Kidney capillary endothelial cell (primary cell): ENCODE results near the gene COX7B.

Source experiments
- DNase-seq: peaks from one replicate; pipeline ENCODE4 v3.0.0-alpha.2; 2018; ENCODE audit warnings: low spot score

COX7B gene

DNA sequence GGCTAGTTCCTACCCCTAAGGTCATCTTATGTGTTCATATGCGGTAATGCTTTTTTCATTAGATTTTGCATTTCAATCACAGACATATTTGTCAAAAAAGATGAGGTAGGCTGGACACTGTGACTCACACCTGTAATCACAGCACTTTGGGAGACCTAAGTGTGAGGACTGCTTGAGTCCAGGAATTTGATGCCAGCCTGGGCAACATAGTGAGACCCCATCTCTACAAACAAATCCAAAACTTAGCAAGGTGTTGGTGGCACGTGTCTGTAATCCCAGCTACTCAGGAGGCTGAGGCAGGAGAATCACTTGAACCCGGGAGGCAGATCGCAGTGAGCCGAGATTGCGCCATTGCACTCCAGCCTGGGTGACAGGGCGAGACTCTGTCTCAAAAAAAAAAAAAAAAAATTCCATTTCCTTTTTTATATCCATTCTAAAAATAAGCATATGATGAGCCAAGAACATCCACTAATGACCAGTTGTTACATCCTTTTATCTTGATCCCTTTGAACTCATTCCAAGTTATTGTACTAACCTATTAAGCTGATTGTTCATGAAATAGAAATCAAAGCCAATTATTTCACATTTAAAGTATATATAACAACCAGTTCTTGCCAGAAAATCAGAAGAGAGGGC, 46.8 kb downstream of the COX7B start:
- DNase-seq = no peak

DNA sequence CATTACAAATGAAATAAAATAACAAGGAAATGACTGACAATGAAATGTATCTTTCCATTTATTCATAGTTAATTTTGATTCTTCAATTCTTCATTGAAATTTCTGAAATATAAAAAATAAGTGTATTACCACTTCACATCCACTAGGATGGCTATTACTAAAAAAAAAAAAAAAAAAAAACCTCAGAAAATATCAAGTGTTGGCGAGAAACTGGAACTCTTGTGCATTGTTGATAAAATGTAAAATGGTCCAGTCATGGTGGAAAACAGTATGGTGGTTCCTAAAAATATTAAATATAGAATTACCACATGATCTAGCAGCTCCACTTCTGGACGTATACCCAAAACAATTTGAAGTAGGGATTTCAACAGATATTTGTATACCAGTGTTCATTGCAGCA, 47.3 kb downstream of the COX7B start:
- no peak for DNase-seq

DNA sequence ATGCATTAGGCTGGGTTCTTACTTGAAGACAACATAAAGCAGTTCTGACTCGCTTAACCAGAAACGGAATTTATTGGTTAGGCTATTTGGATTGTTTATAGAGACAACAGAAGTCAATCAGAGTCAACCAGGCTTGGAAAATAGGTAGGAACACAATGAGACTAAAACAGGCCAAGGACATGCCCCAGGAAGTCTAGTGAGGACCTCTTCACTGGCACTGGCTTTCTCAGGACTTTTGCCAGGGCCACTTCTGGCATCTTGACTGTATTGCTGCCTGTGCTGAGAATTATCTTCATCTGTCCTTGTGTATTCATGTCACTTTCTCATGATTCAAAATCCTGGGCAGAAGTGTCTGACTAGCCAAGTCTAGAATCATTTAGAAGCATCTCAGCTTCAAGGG, 50.6 kb downstream of the COX7B start:
- DNase-seq = no peak

DNA sequence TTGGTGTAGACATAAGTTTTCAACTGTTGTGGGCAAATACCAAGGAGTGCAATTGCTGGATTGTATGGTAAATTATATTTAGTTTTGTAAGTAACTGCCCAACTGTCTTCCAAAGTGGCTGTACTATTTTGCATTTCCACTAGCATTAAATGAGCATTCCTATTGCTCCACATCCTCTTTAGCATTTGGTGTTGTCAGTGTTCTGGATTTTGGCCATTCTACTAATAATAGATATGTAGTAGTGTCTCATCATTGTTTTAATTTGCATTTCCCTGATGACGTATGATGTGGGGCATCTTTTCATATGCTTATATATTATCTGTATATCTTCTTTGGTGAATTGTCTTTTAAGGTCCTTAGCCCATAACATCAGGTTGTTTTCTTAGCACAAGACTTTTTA, 52.9 kb downstream of the COX7B start:
- DNase-seq = no peak

DNA sequence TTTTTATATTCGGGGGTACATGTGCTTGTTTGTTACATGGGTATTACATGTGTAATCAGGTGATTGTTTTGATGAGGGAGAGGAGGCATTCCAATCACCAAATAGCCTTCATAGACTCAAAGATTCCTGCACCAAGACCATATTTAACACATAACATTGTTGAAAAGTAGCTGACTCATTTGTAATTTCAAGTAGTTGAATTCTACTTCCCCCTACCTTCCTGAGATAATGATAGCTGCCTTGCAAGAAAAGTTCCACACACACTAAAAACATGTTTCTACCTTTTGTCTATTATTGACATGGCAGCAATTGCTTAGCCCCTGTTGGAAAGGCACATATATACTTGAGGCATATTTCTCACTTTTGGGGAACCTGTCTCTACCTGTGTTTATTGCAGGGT, 54.0 kb downstream of the COX7B start:
- DNase-seq = no peak

DNA sequence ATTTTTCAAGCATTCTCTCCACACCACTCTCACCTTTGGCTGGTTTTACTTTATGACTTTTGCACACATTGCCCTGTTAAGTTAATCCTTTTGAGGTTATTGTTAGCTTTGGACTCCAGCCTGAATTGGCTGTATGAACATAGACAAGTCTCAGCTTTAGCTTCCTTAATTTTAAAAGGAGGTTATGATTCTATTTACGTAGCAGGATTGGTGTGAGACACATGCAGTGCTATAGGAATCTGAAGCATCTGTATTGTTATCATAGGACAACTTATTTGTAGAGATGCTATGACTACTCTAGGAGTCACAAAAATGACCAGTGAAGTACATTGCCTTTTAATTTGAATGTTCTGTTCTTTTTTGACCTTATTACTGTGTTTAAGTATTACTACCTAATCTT, 54.4 kb downstream of the COX7B start:
- DNase-seq = no peak
